Suprapubic skin (tissue), 3 donors: ENCODE results near the gene ZFP3.

ENCODE experiments used
- POLR2AphosphoS5 ChIP-seq, 3 donors: sonication (generic); formaldehyde crosslinking; IDR thresholded peaks; one replicate each; pipeline ENCODE4 v1.6.1; 2017; ENCODE audit warnings: antibody characterized with exemption in 3 of 3
- TF ChIP-seq, protein P1 (sequence below), 2 donors: fragments of 200-600 bp in 1 of 2; fragments of 450-650 bp in 1 of 2; sonication (generic) in 1 of 2; IDR thresholded peaks; one replicate each; pipeline ENCODE4 v1.5.1; 2016 to 2019; ENCODE audit warnings: antibody characterized with exemption in 2 of 2, mild to moderate bottlenecking in 1 of 2, moderate library complexity in 1 of 2

DNA sequence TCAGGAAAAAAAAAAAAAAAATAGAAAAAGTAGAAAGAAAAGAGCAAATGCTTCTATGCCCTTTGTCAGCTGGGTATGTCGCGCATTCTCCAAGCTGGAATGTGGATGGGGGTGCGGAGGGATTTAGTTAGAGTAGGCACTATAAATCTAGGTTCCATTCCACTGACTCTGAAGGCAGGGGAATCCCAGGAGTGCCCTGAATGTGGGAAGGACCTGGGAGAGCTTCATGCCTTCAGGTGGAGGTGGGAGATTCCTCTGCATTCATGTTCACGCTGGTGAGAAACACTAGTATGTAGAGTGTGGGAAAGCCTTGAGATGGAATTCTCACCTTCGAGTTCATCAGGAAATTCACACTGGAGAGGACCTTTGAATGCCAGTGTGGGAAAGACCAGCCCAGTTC is 21.0 kb downstream of the ZFP3 start:
- TF ChIP-seq, protein P1, sequence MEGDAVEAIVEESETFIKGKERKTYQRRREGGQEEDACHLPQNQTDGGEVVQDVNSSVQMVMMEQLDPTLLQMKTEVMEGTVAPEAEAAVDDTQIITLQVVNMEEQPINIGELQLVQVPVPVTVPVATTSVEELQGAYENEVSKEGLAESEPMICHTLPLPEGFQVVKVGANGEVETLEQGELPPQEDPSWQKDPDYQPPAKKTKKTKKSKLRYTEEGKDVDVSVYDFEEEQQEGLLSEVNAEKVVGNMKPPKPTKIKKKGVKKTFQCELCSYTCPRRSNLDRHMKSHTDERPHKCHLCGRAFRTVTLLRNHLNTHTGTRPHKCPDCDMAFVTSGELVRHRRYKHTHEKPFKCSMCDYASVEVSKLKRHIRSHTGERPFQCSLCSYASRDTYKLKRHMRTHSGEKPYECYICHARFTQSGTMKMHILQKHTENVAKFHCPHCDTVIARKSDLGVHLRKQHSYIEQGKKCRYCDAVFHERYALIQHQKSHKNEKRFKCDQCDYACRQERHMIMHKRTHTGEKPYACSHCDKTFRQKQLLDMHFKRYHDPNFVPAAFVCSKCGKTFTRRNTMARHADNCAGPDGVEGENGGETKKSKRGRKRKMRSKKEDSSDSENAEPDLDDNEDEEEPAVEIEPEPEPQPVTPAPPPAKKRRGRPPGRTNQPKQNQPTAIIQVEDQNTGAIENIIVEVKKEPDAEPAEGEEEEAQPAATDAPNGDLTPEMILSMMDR (IDR thresholded peaks at IDR 0.05), result no peak
- no peak for TF ChIP-seq POLR2AphosphoS5 (IDR thresholded peaks at IDR 0.05)
